ENCODE results near the gene SCN4B.

- TF ChIP-seq EZH2 (IDR thresholded peaks at IDR 0.05; ENCODE audit: low read length) (no peak), CTCF (optimal IDR thresholded peaks at IDR 0.05 in 1 of 3, IDR thresholded peaks at IDR 0.05 in 1 of 3, conservative IDR thresholded peaks at IDR 0.05 in 1 of 3; ENCODE audit: extremely low read depth in 1 of 3, insufficient read depth in 2 of 3, low read length in 3 of 3) (no peak)
These were observed 24.1 kb upstream of the SCN4B start for GRCh38 chr11:118176778-118177134.
